GM18498 (cell line): ENCODE data around the gene RPS6KA2.

Source experiments
- ATAC-seq: cut with Tn5 transposase; IDR thresholded peaks from one replicate; pipeline ENCODE4 v1.9.1; 2021; ENCODE audit warnings: mild to moderate bottlenecking, moderate library complexity; ENCODE audit not compliant: unreplicated experiment

The RPS6KA2 gene

GRCh38 chr6:166492092-166492741 lies 134.8 kb downstream of the RPS6KA2 start:
- no peak for ATAC-seq

GRCh38 chr6:166490671-166491500 lies 136.2 kb downstream of the RPS6KA2 start:
- ATAC-seq, result no peak

- ATAC-seq, result no peak
Measured at GRCh38 chr6:166489301-166490155, 137.5 kb downstream of the RPS6KA2 start.

- ATAC-seq, result no peak
Measured at GRCh38 chr6:166488701-166489100, 138.3 kb downstream of the RPS6KA2 start.

GRCh38 chr6:166488076-166488685 lies 138.9 kb downstream of the RPS6KA2 start:
- peak; percentile 84 for ATAC-seq

GRCh38 chr6:166487148-166487547 lies 139.9 kb downstream of the RPS6KA2 start:
- no peak for ATAC-seq

GRCh38 chr6:166486536-166486880 lies 140.5 kb downstream of the RPS6KA2 start:
- ATAC-seq, result no peak

- no peak for ATAC-seq
Measured at GRCh38 chr6:166485651-166486535, 141.2 kb downstream of the RPS6KA2 start.

- no peak for ATAC-seq
Measured at GRCh38 chr6:166484863-166485262, 142.2 kb downstream of the RPS6KA2 start.

GRCh38 chr6:166483573-166484250 lies 143.3 kb downstream of the RPS6KA2 start:
- ATAC-seq, result no peak

GRCh38 chr6:166483026-166483425 lies 144.0 kb downstream of the RPS6KA2 start:
- ATAC-seq, result no peak

GRCh38 chr6:166478782-166479592 lies 148.1 kb downstream of the RPS6KA2 start:
- no peak for ATAC-seq

GRCh38 chr6:166477647-166478365 lies 149.2 kb downstream of the RPS6KA2 start:
- ATAC-seq, result no peak

GRCh38 chr6:166476634-166477215 lies 150.3 kb downstream of the RPS6KA2 start:
- no peak for ATAC-seq

GRCh38 chr6:166476061-166476591 lies 150.9 kb downstream of the RPS6KA2 start:
- no peak for ATAC-seq

- ATAC-seq, result no peak
Measured at GRCh38 chr6:166474721-166475565, 152.1 kb downstream of the RPS6KA2 start.
